GM11168 (cell line): Measurements from ENCODE around the gene SPN.
"Not testable (repeated sequence)": the region's sequence is repeated elsewhere in the genome, so short reads cannot be mapped to it uniquely, and the experiment has no call there.

Experiments used
- in situ Hi-C: fragments of 300-500 bp; cut with MboI; formaldehyde crosslinking; loops from one replicate; pipeline ENCODE4 v1.12.0; 2022; ENCODE audit warnings: low sequenced_read_pairs; ENCODE audit not compliant: unreplicated experiment

The SPN gene, protein sequence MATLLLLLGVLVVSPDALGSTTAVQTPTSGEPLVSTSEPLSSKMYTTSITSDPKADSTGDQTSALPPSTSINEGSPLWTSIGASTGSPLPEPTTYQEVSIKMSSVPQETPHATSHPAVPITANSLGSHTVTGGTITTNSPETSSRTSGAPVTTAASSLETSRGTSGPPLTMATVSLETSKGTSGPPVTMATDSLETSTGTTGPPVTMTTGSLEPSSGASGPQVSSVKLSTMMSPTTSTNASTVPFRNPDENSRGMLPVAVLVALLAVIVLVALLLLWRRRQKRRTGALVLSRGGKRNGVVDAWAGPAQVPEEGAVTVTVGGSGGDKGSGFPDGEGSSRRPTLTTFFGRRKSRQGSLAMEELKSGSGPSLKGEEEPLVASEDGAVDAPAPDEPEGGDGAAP

GRCh38 chr16:29663016-29663806 is at the start of gene SPN:
Gene SPN, plus strand, starts transcription at chr16:29663247. Its CDS starts 482 bp downstream, at chr16:29663729.
- in situ Hi-C loops = no loop called here

DNA sequence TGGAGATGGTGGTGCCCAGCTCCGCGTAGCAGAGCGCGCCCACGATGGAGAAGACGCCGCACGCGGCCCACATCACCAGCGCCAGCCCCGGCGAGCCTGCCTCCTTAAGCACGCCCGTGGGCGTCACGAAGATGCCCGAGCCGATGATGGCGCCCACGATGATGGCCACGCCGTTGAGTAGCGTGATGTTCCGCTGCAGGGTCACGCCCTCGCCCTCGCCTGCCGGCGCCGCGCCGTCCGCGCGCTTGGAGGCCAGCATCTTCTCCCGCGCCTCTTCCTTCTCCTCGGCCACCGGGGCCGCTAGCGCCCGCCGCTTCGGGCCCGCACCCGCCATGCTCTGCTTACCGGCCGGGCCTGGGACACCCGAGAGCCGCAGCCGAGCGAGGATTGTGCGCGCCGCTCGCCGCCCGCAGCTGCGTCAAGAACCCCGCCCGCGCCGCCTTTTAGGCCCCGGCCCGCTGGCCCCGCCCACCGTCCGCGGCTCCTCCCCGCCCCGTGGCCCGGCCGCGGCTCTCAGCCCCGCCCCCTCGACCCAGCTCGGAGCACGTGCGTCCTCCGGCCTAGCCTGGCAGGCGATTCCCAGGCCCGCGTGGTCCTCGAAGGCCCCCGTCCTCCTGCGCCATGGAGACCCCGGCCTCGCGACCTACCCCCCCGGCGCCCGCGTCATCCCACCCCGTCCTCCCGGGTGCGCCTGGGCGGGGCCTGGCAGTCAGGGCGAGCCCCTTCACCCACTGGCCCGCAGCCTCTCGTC is 49.6 kb upstream of the SPN start:
- in situ Hi-C loops = not testable (repeated sequence)

GRCh38 chr16:29614691-29615314 is 48.2 kb upstream of the SPN start:
- in situ Hi-C loops = not testable (repeated sequence)

DNA sequence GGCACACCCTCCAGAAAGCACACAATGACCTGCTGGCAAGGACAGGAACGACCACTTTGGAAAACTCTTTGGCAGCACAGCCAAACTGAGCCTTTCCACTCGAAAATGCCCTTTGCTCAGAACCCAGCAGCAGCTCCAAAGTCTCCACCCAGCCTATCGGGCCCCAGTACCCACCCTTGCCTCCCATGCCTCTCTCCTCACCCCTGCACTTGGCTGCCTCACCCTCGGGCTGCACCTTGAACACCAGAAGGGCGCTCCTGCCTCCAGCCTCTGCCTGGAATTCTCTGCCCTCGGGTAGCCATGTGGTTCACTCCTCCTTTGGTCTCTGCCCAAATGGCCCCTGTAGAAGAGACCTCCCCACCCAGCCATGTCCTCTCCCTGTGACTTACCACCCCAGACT is 46.9 kb upstream of the SPN start:
- in situ Hi-C loops = not testable (repeated sequence)

GRCh38 chr16:29620591-29620990 is 42.5 kb upstream of the SPN start:
- in situ Hi-C loops = not testable (repeated sequence)

DNA sequence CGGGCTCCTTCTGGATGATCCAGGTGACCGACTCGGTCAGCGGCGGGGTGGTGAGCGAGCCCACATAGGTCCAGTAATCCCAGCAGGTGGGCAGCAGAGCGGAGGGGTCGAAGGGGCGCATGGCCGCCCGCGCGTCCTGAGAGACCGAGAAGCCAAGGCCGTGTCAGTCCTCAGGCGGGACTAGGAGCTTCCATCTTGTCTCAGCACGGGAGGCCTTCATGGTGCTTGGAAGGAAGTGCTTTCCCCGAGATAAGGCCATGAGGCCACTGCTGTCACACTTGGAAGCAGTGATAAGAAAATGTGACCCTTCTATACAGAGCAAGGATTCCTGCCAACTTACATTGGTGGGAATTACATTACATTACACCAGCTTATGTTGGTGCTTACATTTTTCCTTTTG is 40.3 kb upstream of the SPN start:
- in situ Hi-C loops = not testable (repeated sequence)

DNA sequence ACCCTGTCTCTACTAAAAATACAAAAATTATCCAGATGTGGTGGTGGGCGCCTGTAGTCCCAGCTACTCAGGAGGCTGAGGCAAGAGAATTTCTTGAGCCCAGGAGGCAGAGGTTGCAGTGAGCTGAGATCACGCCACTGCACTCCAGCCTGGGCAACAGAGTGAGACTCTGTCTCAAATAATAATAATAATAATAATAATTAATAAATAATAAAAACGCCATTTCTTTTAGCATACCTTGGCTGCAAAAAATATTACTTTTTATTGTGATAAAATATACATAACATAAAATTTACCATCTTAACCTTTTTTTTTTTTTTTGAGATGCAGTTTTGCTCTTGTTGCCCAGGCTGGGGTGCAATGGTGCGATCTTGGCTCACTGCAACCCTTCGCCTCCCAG is 39.8 kb upstream of the SPN start:
- in situ Hi-C loops = not testable (repeated sequence)

- in situ Hi-C loops = not testable (repeated sequence)
Measured at GRCh38 chr16:29625114-29625513, 37.9 kb upstream of the SPN start.

DNA sequence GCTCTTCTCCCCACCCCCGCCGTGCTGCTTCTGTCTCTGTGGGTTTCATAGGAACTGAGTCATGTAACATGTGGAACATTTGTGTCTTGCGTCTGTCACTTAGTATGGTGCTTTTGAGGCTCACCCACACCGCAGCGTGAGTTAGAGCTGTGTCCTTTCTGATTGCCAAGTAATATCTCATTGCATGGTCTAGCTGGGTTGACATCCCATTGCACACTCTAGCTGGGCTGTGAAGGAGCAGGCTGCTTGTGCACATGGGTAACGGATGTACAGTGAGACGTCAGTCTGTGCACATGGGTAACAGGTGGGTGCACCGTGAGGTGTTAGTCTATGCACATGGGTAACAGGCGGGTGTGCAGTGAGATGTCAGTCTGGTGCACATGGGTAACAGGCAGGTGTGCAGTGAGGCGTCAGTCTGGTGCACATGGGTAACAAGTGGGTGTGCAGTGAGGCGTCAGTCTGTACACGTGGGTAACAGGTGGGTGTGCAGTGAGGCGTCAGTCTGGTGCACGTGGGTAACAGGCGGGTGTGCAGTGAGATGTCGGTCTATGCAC is 36.2 kb upstream of the SPN start:
- in situ Hi-C loops = not testable (repeated sequence)

- in situ Hi-C loops = not testable (repeated sequence)
Measured at GRCh38 chr16:29627661-29628075, 35.4 kb upstream of the SPN start.

GRCh38 chr16:29628707-29629106 is 34.3 kb upstream of the SPN start:
- in situ Hi-C loops = not testable (repeated sequence)

DNA sequence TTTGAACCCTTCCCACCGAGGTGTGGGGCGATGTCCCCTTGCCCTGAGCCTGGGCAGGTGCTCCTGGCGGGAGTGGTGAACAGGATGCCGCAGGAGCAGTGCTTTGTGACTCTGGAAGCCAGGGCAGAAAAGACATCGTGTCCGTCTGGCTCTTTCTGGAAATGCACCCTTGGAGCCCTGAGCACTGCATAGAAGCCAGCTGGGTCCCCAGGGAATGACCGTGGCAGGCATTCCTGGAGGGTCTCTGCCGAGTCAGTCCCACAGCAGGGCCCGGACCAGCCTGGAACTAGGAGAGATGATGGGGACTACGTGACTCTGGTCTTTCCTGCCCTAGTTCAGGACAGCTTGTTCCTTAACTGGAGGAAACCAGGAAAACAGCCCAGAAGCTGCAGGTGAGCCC is 33.7 kb upstream of the SPN start:
- in situ Hi-C loops = not testable (repeated sequence)

DNA sequence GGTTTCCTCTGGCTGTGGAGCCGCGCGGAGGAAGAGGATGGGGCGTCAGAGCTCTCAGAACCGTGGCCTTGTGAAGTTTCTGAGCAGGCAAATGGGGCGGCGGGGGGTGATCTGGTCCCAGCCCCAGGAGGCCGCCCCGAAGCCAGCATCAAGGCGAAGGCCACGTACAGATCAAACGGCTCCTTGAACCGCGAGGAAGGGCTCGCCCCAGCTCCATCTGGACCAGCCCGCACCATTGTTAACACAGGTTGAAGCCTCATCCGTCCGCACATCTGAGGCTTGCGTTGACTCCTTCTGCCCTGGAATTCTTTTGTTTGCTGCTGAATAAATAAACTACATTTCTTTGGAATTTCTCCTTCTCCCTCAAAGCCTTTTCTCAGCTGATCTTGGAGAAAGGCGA is 31.4 kb upstream of the SPN start:
- in situ Hi-C loops = not testable (repeated sequence)

- in situ Hi-C loops = not testable (repeated sequence)
Measured at GRCh38 chr16:29635902-29636301, 27.1 kb upstream of the SPN start.

DNA sequence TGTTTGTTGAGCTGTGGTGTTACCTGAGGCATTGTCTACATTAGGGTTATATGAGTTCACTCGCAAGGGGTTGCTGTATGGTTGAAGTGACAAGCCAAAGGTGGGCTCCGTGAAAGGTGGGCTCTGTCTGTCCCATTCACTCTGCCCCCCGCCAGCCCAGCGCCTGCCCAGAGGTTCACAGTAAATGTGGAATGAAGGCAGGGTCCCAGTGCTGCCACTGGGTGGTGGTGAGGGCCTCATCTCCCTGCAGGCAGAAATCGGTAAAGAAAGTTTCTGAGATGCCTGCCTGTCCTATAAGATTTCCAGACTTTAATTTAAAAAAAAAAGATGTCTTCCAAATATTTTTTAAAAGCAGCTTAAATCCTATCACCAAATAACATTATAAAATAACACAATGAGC is 26.7 kb upstream of the SPN start:
- in situ Hi-C loops = not testable (repeated sequence)

DNA sequence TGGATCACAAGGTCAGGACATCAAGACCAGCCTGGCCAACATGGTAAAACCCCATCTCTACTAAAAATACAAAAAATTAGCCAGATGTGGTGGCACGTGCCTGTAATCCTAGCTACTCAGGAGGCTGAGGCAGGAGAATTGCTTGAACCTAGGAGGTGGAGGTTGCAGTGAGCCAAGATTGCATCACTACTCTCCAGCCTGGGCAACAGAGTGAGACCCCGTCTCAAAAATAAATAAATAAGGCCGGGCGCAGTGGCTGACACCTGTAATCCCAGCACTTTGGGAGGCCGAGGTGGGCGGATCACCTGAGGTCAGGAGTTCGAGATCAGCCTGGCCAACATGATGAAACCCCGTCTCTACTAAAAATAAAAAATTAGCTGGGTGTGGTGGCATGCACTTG is 24.3 kb upstream of the SPN start:
- in situ Hi-C loops = not testable (repeated sequence)

DNA sequence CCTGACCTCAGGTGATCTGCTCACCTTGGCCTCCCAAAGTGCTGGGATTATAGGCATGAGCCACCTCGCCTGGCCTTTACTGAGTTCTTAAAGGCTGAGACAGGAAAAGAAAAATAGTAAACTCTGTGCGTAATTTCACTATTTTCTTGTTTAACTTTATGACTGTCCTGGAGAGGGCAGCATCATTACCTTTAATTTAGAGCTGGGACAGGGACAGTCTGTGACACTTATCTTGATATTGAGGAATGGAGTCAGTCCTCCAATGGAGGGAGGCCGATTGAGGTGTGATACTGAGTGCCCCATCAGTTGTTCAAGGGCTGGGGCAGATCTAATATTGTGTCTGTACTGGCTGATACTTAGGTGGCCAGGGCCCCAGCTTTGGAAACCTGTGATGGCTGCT is 21.5 kb upstream of the SPN start:
- in situ Hi-C loops = no loop called here

GRCh38 chr16:29643596-29643995 is 19.5 kb upstream of the SPN start:
- in situ Hi-C loops = no loop called here

GRCh38 chr16:29644338-29644857 is 18.6 kb upstream of the SPN start:
- in situ Hi-C loops = no loop called here
